NCI-H1105 (cell line): ENCODE measurements around the gene APOA1.

Experiments used
- DNase-seq: peaks from one replicate; lab custom pipeline; 2025; lab: John Stamatoyannopoulos, UW

The APOA1 gene

GRCh38 chr11:116833816-116834534, 3.4 kb downstream of the APOA1 start:
- no peak for DNase-seq

- no peak for DNase-seq
Measured at GRCh38 chr11:116833491-116833815, 4.0 kb downstream of the APOA1 start.

- no peak for DNase-seq
Measured at GRCh38 chr11:116832350-116833290, 4.8 kb downstream of the APOA1 start.

- no peak for DNase-seq
Measured at GRCh38 chr11:116831790-116832349, 5.6 kb downstream of the APOA1 start.

- DNase-seq: no peak
Measured at GRCh38 chr11:116830184-116830912, 7.1 kb downstream of the APOA1 start.

- no peak for DNase-seq
Measured at GRCh38 chr11:116829525-116830183, 7.8 kb downstream of the APOA1 start, which contains the start of gene APOC3. APOC3 (plus strand) TSS chr11:116829907; CDS start chr11:116830583, 676 bp downstream.

- DNase-seq: no peak
Measured at GRCh38 chr11:116828632-116829524, 8.5 kb downstream of the APOA1 start.

- no peak for DNase-seq
Measured at GRCh38 chr11:116827461-116827860, 10.0 kb downstream of the APOA1 start.

- no peak for DNase-seq
Measured at GRCh38 chr11:116826751-116827431, 10.5 kb downstream of the APOA1 start.

GRCh38 chr11:116825854-116826750, 11.3 kb downstream of the APOA1 start:
- no peak for DNase-seq

GRCh38 chr11:116825434-116825833, 12.0 kb downstream of the APOA1 start:
- no peak for DNase-seq

GRCh38 chr11:116823031-116823843, 14.2 kb downstream of the APOA1 start, which contains the start of gene APOA4:
APOA4 (minus strand) TSS chr11:116823304; CDS start chr11:116823191, 113 bp downstream.
- DNase-seq: no peak

GRCh38 chr11:116822575-116822974, 14.8 kb downstream of the APOA1 start:
- no peak for DNase-seq

- no peak for DNase-seq
Measured at GRCh38 chr11:116821050-116821918, 16.1 kb downstream of the APOA1 start.

- no peak for DNase-seq
Measured at GRCh38 chr11:116819049-116819448, 18.4 kb downstream of the APOA1 start.

- DNase-seq: no peak
Measured at GRCh38 chr11:116814502-116814901, 22.9 kb downstream of the APOA1 start.
